Stimulated activated CD4-positive, alpha-beta T cell treated with anti-CD3 and anti-CD28 coated beads, Interleukin-15, amount 100 ng/mL, for 1 hour (primary cell): Measurements from ENCODE around the gene AGGF1.
A peak's percentile ranks its signal among the peaks of the same experiment; 100 is the strongest.
"Not testable (repeated sequence)": the region's sequence is repeated elsewhere in the genome, so short reads cannot be mapped to it uniquely, and the experiment has no call there.

Source experiments
- DNase-seq, 2 donors: peaks; one replicate each; pipeline ENCODE4 v3.0.0-alpha.2; 2020; ENCODE audit warnings: low read depth in 1 of 2, low spot score in 1 of 2

Gene AGGF1

GRCh38 chr5:77030097-77031071 lies at the start of gene AGGF1:
TSS of gene AGGF1 (plus strand) at chr5:77030404. CDS start at chr5:77030767, 363 bp downstream.
- peak; percentile 72 to 78 for DNase-seq

GRCh38 chr5:76980518-76981144 lies 49.6 kb upstream of the AGGF1 start:
- DNase-seq: no peak

- no peak for DNase-seq
Observed at GRCh38 chr5:76982450-76982849, 47.8 kb upstream of the AGGF1 start.

- no peak for DNase-seq
Observed at GRCh38 chr5:76983468-76983867, 46.7 kb upstream of the AGGF1 start.

- no peak for DNase-seq
Observed at GRCh38 chr5:76986825-76987526, 43.2 kb upstream of the AGGF1 start.

- no peak for DNase-seq
Observed at GRCh38 chr5:76990899-76991459, 39.2 kb upstream of the AGGF1 start.

GRCh38 chr5:76993436-76993835 lies 36.8 kb upstream of the AGGF1 start:
- not testable (repeated sequence) for DNase-seq

GRCh38 chr5:76994337-76994736 lies 35.9 kb upstream of the AGGF1 start:
- DNase-seq: no peak

GRCh38 chr5:76998251-76998650 lies 32.0 kb upstream of the AGGF1 start:
- DNase-seq: not testable (repeated sequence)

- DNase-seq: no peak
Observed at GRCh38 chr5:76999451-76999850, 30.8 kb upstream of the AGGF1 start.

GRCh38 chr5:77003246-77003645 lies 27.0 kb upstream of the AGGF1 start:
- DNase-seq: no peak

GRCh38 chr5:77006124-77006523 lies 24.1 kb upstream of the AGGF1 start:
- DNase-seq: no peak

- DNase-seq: no peak
Observed at GRCh38 chr5:77008413-77008812, 21.8 kb upstream of the AGGF1 start.

GRCh38 chr5:77010243-77010642 lies 20.0 kb upstream of the AGGF1 start:
- DNase-seq: no peak

GRCh38 chr5:77011498-77011897 lies 18.7 kb upstream of the AGGF1 start:
- DNase-seq: no peak

GRCh38 chr5:77012601-77013000 lies 17.6 kb upstream of the AGGF1 start:
- no peak for DNase-seq

- no peak for DNase-seq
Observed at GRCh38 chr5:77015938-77016569, 14.2 kb upstream of the AGGF1 start.

- DNase-seq: no peak
Observed at GRCh38 chr5:77016962-77017361, 13.2 kb upstream of the AGGF1 start.

- DNase-seq: no peak
Observed at GRCh38 chr5:77017668-77018067, 12.5 kb upstream of the AGGF1 start.

- no peak for DNase-seq
Observed at GRCh38 chr5:77022511-77023417, 7.4 kb upstream of the AGGF1 start.
